Mucosa of stomach (tissue), 1 donor: Measurements from ENCODE around the gene OXGR1.
"Not testable (repeated sequence)": the region's sequence is repeated elsewhere in the genome, so short reads cannot be mapped to it uniquely, and the experiment has no call there.

ENCODE experiments used
- H3K27me3 ChIP-seq: one replicate; pipeline ENCODE4 v1.7.0; 2013; ENCODE audit warnings: mild to moderate bottlenecking, low read length; ENCODE audit not compliant: control insufficient read depth, insufficient read depth
- H3K36me3 ChIP-seq: one replicate; pipeline ENCODE4 v1.7.0; 2013; ENCODE audit warnings: low read length; ENCODE audit not compliant: control insufficient read depth, insufficient read depth
- H3K4me1 ChIP-seq: one replicate; pipeline ENCODE4 v1.7.0; 2013; ENCODE audit warnings: mild to moderate bottlenecking, low read length; ENCODE audit not compliant: control insufficient read depth, insufficient read depth
- H3K4me3 ChIP-seq: one replicate; pipeline ENCODE4 v1.7.0; 2013; ENCODE audit warnings: low read length
- H3K9ac ChIP-seq: one replicate; pipeline ENCODE4 v1.7.0; 2013; ENCODE audit warnings: mild to moderate bottlenecking, low read length, moderate library complexity
- H3K9me3 ChIP-seq: one replicate; pipeline ENCODE4 v1.7.0; 2013; ENCODE audit warnings: mild to moderate bottlenecking, low read length, moderate library complexity; ENCODE audit not compliant: control insufficient read depth
- donor health status: Pancreatic carcinoma.

The OXGR1 gene

GRCh38 chr13:96982672-96983071 lies 11.6 kb downstream of the OXGR1 start:
- H3K9ac ChIP-seq, result no peak overlapping the region
- H3K9me3 ChIP-seq, result no peaks in the 10 kb centered on the region
- H3K4me3 ChIP-seq, result no peak overlapping the region
- no peaks in the 10 kb centered on the region for H3K4me1 ChIP-seq
- no peaks in the 10 kb centered on the region for H3K36me3 ChIP-seq
- no peaks in the 10 kb centered on the region for H3K27me3 ChIP-seq

DNA sequence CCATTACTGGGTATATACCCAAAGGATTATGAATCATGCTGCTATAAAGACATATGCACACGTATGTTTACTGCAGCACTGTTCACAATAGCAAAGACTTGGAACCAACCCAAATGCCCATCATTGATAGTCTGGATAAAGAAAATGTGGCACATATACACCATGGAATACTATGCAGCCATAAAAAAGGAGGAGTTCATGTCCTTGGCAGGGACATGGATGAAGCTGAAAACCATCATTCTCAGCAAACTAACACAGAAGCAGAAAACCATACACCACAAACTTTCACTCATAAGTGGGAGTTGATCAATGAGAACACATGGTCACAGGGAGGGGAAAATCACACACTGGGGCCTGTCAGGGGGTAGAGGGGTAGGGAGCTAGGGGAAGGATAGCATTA lies 14.4 kb downstream of the OXGR1 start:
- not testable (repeated sequence) for H3K9me3 ChIP-seq, H3K36me3 ChIP-seq, H3K9ac ChIP-seq, H3K4me3 ChIP-seq, H3K27me3 ChIP-seq, H3K4me1 ChIP-seq

GRCh38 chr13:96968027-96968426 lies 26.2 kb downstream of the OXGR1 start:
- Histone ChIP-seq H3K4me3 (no peak overlapping the region), H3K9me3 (peaks cover 5% of the 10 kb centered on the region), H3K27me3 (no peaks in the 10 kb centered on the region)

DNA sequence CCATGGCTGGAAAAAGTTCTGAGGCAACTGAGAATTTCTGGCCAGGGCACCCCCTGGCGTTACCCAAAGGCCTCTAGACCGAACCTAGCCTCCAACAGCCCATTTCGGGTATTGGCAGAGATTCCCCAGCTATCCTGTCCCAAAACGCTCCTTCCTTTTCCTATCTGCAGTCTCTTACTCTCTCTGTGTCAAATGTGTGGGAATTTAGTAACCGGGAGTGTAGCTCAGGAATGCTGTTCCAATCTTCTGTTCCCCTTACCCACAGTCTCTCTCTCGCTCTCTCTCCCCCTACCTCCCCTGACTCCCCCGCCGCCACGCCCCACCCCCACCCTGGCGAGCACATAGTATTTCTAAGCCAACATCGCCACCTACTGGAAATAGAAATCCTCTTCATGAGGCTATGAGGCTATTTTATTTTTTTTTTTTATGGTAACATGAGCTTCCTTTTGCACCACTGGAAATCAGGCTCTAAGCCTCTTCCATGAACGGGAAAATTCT lies 27.0 kb downstream of the OXGR1 start:
- H3K36me3 ChIP-seq, result no peaks in the 10 kb centered on the region
- no peak overlapping the region for H3K4me3 ChIP-seq
- no peak overlapping the region for H3K9ac ChIP-seq
- H3K4me1 ChIP-seq, result no peaks in the 10 kb centered on the region
- H3K9me3 ChIP-seq, result peaks cover 5% of the 10 kb centered on the region
- H3K27me3 ChIP-seq, result no peaks in the 10 kb centered on the region

More at GRCh38 chr13:96968027-96968426, 26.2 kb downstream of the OXGR1 start:
- Histone ChIP-seq H3K36me3 (no peaks in the 10 kb centered on the region), H3K9ac (no peak overlapping the region), H3K4me1 (no peaks in the 10 kb centered on the region)

- Histone ChIP-seq H3K9ac (no peak overlapping the region), H3K9me3 (peaks cover 5% of the 10 kb centered on the region), H3K4me1 (no peaks in the 10 kb centered on the region), H3K27me3 (no peaks in the 10 kb centered on the region), H3K4me3 (no peak overlapping the region), H3K36me3 (no peaks in the 10 kb centered on the region)
Observed at GRCh38 chr13:96966415-96967102, 27.7 kb downstream of the OXGR1 start.

DNA sequence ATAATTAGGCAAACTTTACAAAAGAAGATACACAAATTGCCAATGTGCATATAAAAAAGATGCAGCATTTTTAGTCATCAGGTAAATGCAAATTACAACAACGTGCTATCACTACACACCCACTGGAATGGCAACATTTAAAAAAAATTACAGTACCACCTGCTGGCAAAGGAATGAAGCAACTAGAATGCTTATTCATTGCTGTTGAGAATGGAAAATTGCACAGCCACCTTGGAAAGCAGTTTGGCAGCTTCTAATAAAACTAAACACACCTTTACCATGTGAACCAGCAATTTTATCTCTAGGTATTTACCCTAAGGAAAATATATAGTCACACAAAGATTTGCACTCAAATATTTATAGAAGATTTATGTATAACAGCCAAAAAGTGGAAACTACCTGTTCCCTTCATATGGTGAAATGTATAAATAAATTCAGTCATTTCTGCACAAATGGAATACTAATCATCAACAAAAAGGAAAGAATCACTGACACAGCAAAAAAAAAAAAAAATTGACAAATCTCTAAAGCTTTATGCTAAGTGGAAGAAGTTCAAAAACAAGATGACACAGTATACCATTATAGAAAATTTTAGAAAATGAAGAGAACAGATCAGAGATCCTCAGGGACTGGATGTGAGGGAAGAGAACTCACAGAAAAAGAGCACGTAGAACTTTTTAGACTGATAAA lies 30.3 kb downstream of the OXGR1 start:
- no peak overlapping the region for H3K9ac ChIP-seq
- H3K4me3 ChIP-seq, result no peak overlapping the region
- peaks cover 5% of the 10 kb centered on the region for H3K9me3 ChIP-seq
- H3K36me3 ChIP-seq, result no peaks in the 10 kb centered on the region
- no peaks in the 10 kb centered on the region for H3K27me3 ChIP-seq
- no peaks in the 10 kb centered on the region for H3K4me1 ChIP-seq

GRCh38 chr13:96960379-96960778 lies 33.9 kb downstream of the OXGR1 start:
- H3K36me3 ChIP-seq, result no peaks in the 10 kb centered on the region
- H3K4me3 ChIP-seq, result no peak overlapping the region
- H3K9me3 ChIP-seq, result no peaks in the 10 kb centered on the region
- H3K4me1 ChIP-seq, result no peaks in the 10 kb centered on the region
- H3K9ac ChIP-seq, result no peak overlapping the region
- no peaks in the 10 kb centered on the region for H3K27me3 ChIP-seq

DNA sequence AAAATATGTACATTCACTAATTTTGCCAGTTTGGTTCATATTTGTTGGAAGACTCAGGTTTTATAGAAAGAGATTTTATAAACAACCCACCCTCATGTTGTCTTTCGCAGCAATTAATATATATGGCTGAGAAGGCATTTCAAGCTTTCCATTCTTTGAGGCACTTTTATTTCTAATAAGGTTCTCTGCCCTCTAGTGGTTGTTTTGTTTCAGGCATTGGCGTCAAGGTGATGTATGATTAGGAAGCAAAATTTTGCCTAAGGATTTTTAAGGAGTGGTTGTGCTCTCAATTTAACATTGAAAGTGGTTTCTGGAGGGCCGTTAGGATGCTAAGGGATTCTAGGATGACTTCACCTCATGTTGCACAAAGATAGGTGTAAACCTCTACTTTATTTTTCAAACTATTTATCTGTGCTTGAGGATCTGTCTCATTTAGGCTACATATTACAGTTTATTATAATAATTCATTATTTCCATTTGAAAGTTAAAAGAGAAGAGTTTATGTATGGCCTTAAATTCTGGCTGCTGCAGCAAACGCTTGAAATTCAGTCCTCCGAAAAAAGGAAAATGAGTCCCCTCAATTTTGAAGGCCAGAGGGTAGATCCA lies 35.9 kb downstream of the OXGR1 start:
- Histone ChIP-seq H3K4me3 (no peak overlapping the region), H3K9ac (no peak overlapping the region), H3K4me1 (no peaks in the 10 kb centered on the region), H3K27me3 (no peaks in the 10 kb centered on the region), H3K36me3 (no peaks in the 10 kb centered on the region), H3K9me3 (no peaks in the 10 kb centered on the region)

- no peaks in the 10 kb centered on the region for H3K36me3 ChIP-seq
- H3K9me3 ChIP-seq, result no peaks in the 10 kb centered on the region
- H3K4me1 ChIP-seq, result no peaks in the 10 kb centered on the region
- H3K9ac ChIP-seq, result no peak overlapping the region
- H3K27me3 ChIP-seq, result no peaks in the 10 kb centered on the region
- no peak overlapping the region for H3K4me3 ChIP-seq
Observed at GRCh38 chr13:96952595-96952994, 41.7 kb downstream of the OXGR1 start.

- H3K9me3 ChIP-seq, result no peaks in the 10 kb centered on the region
- no peak overlapping the region for H3K4me3 ChIP-seq
- no peaks in the 10 kb centered on the region for H3K36me3 ChIP-seq
- no peak overlapping the region for H3K9ac ChIP-seq
- H3K27me3 ChIP-seq, result no peaks in the 10 kb centered on the region
- no peaks in the 10 kb centered on the region for H3K4me1 ChIP-seq
Observed at GRCh38 chr13:96948127-96948526, 46.1 kb downstream of the OXGR1 start.

- Histone ChIP-seq H3K4me1 (no peaks in the 10 kb centered on the region), H3K4me3 (no peak overlapping the region), H3K9me3 (no peaks in the 10 kb centered on the region), H3K36me3 (no peaks in the 10 kb centered on the region), H3K27me3 (no peaks in the 10 kb centered on the region), H3K9ac (no peak overlapping the region)
Observed at GRCh38 chr13:96947343-96947910, 46.8 kb downstream of the OXGR1 start.

- no peaks in the 10 kb centered on the region for H3K9me3 ChIP-seq
- H3K4me3 ChIP-seq, result no peak overlapping the region
- H3K4me1 ChIP-seq, result no peaks in the 10 kb centered on the region
Observed at GRCh38 chr13:96946709-96947311, 47.5 kb downstream of the OXGR1 start.

More at GRCh38 chr13:96946709-96947311, 47.5 kb downstream of the OXGR1 start:
- Histone ChIP-seq H3K36me3 (no peaks in the 10 kb centered on the region), H3K27me3 (no peaks in the 10 kb centered on the region), H3K9ac (no peak overlapping the region)
